ENCODE data around the gene NFATC1. TPM values are rescaled to one million over a fixed set of nuclear protein-coding genes. Genes with fewer than 3 reads are reported as not detected.

The NFATC1 gene
- total RNA-seq, 2 experiments from 2014 or later, result 26.5 to 28.1 TPM

DNA sequence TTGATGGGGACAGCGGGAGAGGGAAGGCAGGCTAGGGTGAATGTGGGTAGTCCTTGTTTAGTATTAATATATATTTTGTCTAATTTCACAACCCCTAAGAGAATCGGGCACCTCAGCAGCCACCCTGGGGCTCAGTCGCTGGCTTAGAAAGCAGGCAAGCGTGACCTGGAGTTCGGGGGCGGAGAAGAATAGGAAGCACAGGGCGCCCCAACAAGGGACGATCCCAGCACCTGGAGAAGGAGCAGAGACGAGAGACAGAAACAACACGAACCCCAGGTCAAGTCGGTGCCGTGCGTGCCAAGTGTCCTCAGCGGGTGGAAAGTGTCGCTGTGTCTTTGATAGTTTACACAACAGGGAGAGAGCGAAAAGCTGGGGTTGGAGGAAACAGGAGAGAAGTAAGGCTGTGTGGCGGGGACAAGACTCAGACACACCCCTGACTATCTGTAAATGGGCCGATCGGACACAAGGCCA lies 95.4 kb downstream of the NFATC1 start:
- POLR2A ChIA-PET, result no interaction called here
- H3K4me1 Mint-ChIP-seq (ENCODE audit: low read depth), result peaks cover 12% of the 10 kb centered on the region

DNA sequence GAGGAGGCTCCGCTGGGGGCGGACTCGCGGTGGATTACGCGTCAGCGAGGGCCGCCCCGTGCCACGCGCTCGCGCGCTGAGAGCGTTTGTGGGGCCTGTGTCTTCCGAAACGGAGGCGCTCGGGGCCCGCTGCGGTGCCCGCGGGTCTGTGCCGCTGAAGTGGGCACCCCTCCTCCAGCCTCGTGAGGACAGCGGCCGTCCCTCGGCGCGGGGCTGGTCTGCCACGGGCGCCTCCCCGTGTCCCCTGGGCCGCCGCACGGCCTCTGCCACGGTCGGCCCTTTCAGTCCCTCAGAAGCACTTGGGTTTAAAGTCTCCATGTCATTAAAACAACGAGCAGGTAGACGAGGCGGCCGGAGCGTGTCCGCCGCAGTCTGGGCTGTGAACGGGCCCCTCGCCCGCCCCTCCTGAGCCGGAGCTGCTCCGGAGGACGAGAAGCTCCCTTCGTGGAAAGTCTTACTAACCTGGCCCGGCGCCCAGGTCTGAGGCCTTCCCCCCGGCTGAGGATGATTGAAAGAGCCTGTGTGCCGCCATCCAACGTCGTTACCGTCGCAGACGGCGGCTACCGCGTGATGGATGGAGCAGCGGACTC lies 97.6 kb downstream of the NFATC1 start:
- no peak overlapping the region for H3K27ac Mint-ChIP-seq
- CTCF ChIA-PET, result no interaction called here
- H3K4me1 Mint-ChIP-seq (ENCODE audit: low read depth), result peaks cover 17% of the 10 kb centered on the region
- peaks cover 25% of the 10 kb centered on the region for H3K36me3 Mint-ChIP-seq (ENCODE audit: low read depth)
- POLR2A ChIA-PET, result no interaction called here
- no peak overlapping the region for H3K4me3 Mint-ChIP-seq
- H3K27me3 Mint-ChIP-seq (ENCODE audit: low read depth), result no peaks in the 10 kb centered on the region
- ATAC-seq (no peak), DNase-seq (no peak)
- peaks cover 19% of the 10 kb centered on the region for H3K9me3 Mint-ChIP-seq (ENCODE audit: insufficient read depth)

More for the DNA sequence above, 95.4 kb downstream of the NFATC1 start:
- Mint-ChIP-seq H3K27me3 (ENCODE audit: low read depth) (no peaks in the 10 kb centered on the region), H3K27ac (no peak overlapping the region), H3K9me3 (ENCODE audit: insufficient read depth) (peaks cover 5% of the 10 kb centered on the region), H3K4me3 (no peak overlapping the region), H3K36me3 (ENCODE audit: low read depth) (peaks cover 8% of the 10 kb centered on the region)
- DNase-seq (no peak), ATAC-seq (no peak)
- CTCF ChIA-PET, result no interaction called here

GRCh38 chr18:79493801-79494211 lies 98.1 kb downstream of the NFATC1 start:
- CTCF ChIA-PET, result no interaction called here
- Mint-ChIP-seq H3K4me1 (ENCODE audit: low read depth) (peaks cover 17% of the 10 kb centered on the region), H3K4me3 (no peak overlapping the region), H3K36me3 (ENCODE audit: low read depth) (peaks cover 28% of the 10 kb centered on the region), H3K9me3 (ENCODE audit: insufficient read depth) (peaks cover 24% of the 10 kb centered on the region), H3K27ac (no peak overlapping the region), H3K27me3 (ENCODE audit: low read depth) (no peaks in the 10 kb centered on the region)
- POLR2A ChIA-PET, result no interaction called here
- DNase-seq (no peak), ATAC-seq (no peak)

GRCh38 chr18:79494936-79495335 lies 99.2 kb downstream of the NFATC1 start:
- Mint-ChIP-seq H3K27me3 (ENCODE audit: low read depth) (no peaks in the 10 kb centered on the region), H3K4me3 (no peak overlapping the region), H3K27ac (no peak overlapping the region), H3K4me1 (ENCODE audit: low read depth) (peaks cover 17% of the 10 kb centered on the region), H3K36me3 (ENCODE audit: low read depth) (peaks cover 38% of the 10 kb centered on the region), H3K9me3 (ENCODE audit: insufficient read depth) (peaks cover 35% of the 10 kb centered on the region)
- CTCF ChIA-PET, result interaction anchor here (1.5 kb wide), 1 partner anchor 35 kb away, joined by 3 read pairs; no protein-coding TSS in a partner anchor
- ATAC-seq (no peak), DNase-seq (no peak)
- POLR2A ChIA-PET, result no interaction called here

- Mint-ChIP-seq H3K27me3 (ENCODE audit: low read depth) (no peaks in the 10 kb centered on the region), H3K4me3 (no peak overlapping the region), H3K36me3 (ENCODE audit: low read depth) (peaks cover 41% of the 10 kb centered on the region), H3K27ac (no peak overlapping the region), H3K9me3 (ENCODE audit: insufficient read depth) (peaks cover 42% of the 10 kb centered on the region), H3K4me1 (ENCODE audit: low read depth) (peaks cover 17% of the 10 kb centered on the region)
- CTCF ChIA-PET, result interaction anchor here (1.5 kb wide), 1 partner anchor 34 kb away, joined by 3 read pairs; no protein-coding TSS in a partner anchor
- DNase-seq, result no peak
- no peak for ATAC-seq
- POLR2A ChIA-PET, result no interaction called here
These were observed 99.9 kb downstream of the NFATC1 start for GRCh38 chr18:79495591-79496071.

- CTCF ChIA-PET, result interaction anchor here (1.5 kb wide), 1 partner anchor 33 kb away, joined by 3 read pairs; no protein-coding TSS in a partner anchor
- DNase-seq, result no peak
These were observed 100.7 kb downstream of the NFATC1 start for GRCh38 chr18:79496237-79496977.

DNA sequence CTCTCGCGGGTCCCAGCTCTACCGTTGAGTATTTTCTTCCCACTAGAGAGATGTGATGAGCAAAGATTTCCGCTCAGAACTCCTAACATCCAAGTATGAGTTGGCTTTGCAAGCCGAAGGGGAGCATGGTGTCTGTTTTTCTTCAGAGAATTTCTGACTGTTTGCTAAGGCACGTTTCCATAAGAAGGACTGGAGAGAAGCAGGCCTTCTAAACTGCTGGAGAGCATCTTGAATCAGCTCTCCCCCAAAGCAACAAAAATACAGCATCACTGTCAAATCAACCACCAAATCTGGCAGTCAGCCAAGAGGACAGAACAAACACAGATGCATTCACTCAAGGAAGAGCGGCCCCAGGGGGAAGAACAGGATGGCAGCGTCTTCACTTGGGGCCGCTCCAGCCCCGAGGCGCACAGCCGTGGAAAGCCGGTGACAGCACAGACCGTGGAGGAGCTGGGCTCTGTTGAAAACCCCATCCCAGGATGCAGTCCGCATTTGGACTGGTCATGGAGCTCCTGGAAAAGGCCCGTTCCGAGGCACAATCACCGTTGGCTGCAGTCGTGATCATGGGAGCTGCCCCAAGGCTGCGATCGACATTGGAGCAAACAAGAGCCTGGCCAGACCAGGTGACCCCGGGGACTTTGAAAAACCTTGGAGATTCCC lies 101.4 kb downstream of the NFATC1 start:
- Mint-ChIP-seq H3K27ac (no peak overlapping the region), H3K9me3 (ENCODE audit: insufficient read depth) (peaks cover 44% of the 10 kb centered on the region), H3K4me3 (no peak overlapping the region), H3K27me3 (ENCODE audit: low read depth) (no peaks in the 10 kb centered on the region), H3K4me1 (ENCODE audit: low read depth) (peaks cover 10% of the 10 kb centered on the region), H3K36me3 (ENCODE audit: low read depth) (peaks cover 41% of the 10 kb centered on the region)
- ATAC-seq (no peak), DNase-seq (no peak)
- POLR2A ChIA-PET, result no interaction called here
- CTCF ChIA-PET, result no interaction called here

More at GRCh38 chr18:79496237-79496977, 100.7 kb downstream of the NFATC1 start:
- H3K27ac Mint-ChIP-seq, result no peak overlapping the region
- no peak for ATAC-seq
- peaks cover 44% of the 10 kb centered on the region for H3K9me3 Mint-ChIP-seq (ENCODE audit: insufficient read depth)
- H3K27me3 Mint-ChIP-seq (ENCODE audit: low read depth), result no peaks in the 10 kb centered on the region
- H3K4me3 Mint-ChIP-seq, result no peak overlapping the region
- H3K36me3 Mint-ChIP-seq (ENCODE audit: low read depth), result peaks cover 41% of the 10 kb centered on the region
- POLR2A ChIA-PET, result no interaction called here
- peaks cover 14% of the 10 kb centered on the region for H3K4me1 Mint-ChIP-seq (ENCODE audit: low read depth)

GRCh38 chr18:79497638-79498081 lies 101.9 kb downstream of the NFATC1 start:
- Mint-ChIP-seq H3K36me3 (ENCODE audit: low read depth) (peaks cover 41% of the 10 kb centered on the region), H3K4me3 (no peak overlapping the region), H3K9me3 (ENCODE audit: insufficient read depth) (peaks cover 44% of the 10 kb centered on the region), H3K27ac (no peak overlapping the region), H3K4me1 (ENCODE audit: low read depth) (peaks cover 6% of the 10 kb centered on the region), H3K27me3 (ENCODE audit: low read depth) (no peaks in the 10 kb centered on the region)
- ChIA-PET CTCF (no interaction called here), POLR2A (no interaction called here)
- no peak for DNase-seq
- ATAC-seq, result no peak

- Mint-ChIP-seq H3K4me3 (no peak overlapping the region), H3K9me3 (ENCODE audit: insufficient read depth) (peaks cover 44% of the 10 kb centered on the region), H3K27ac (no peak overlapping the region), H3K4me1 (ENCODE audit: low read depth) (peaks cover 4% of the 10 kb centered on the region), H3K27me3 (ENCODE audit: low read depth) (no peaks in the 10 kb centered on the region), H3K36me3 (ENCODE audit: low read depth) (peaks cover 41% of the 10 kb centered on the region)
- no peak for ATAC-seq
- DNase-seq, result no peak
- ChIA-PET CTCF (no interaction called here), POLR2A (no interaction called here)
These were observed 102.9 kb downstream of the NFATC1 start for GRCh38 chr18:79498662-79499061.

- Mint-ChIP-seq H3K27me3 (ENCODE audit: low read depth) (no peaks in the 10 kb centered on the region), H3K4me1 (ENCODE audit: low read depth) (peaks cover 18% of the 10 kb centered on the region), H3K27ac (no peak overlapping the region), H3K36me3 (ENCODE audit: low read depth) (peaks cover 34% of the 10 kb centered on the region), H3K4me3 (no peak overlapping the region), H3K9me3 (ENCODE audit: insufficient read depth) (peaks cover 39% of the 10 kb centered on the region)
- ChIA-PET CTCF (no interaction called here), POLR2A (no interaction called here)
- DNase-seq (no peak), ATAC-seq (no peak)
These were observed 105.3 kb downstream of the NFATC1 start for GRCh38 chr18:79501006-79501405.

GRCh38 chr18:79502782-79503181 lies 107.1 kb downstream of the NFATC1 start:
- Mint-ChIP-seq H3K27ac (no peak overlapping the region), H3K36me3 (ENCODE audit: low read depth) (peaks cover 18% of the 10 kb centered on the region), H3K4me1 (ENCODE audit: low read depth) (peaks cover 32% of the 10 kb centered on the region), H3K4me3 (no peak overlapping the region), H3K9me3 (ENCODE audit: insufficient read depth) (peaks cover 30% of the 10 kb centered on the region), H3K27me3 (ENCODE audit: low read depth) (no peaks in the 10 kb centered on the region)
- DNase-seq (no peak), ATAC-seq (no peak)
- POLR2A ChIA-PET, result no interaction called here
- CTCF ChIA-PET, result no interaction called here

GRCh38 chr18:79503406-79503805 lies 107.7 kb downstream of the NFATC1 start:
- no peak for ATAC-seq
- POLR2A ChIA-PET, result no interaction called here
- Mint-ChIP-seq H3K27me3 (ENCODE audit: low read depth) (no peaks in the 10 kb centered on the region), H3K9me3 (ENCODE audit: insufficient read depth) (peaks cover 24% of the 10 kb centered on the region), H3K4me1 (ENCODE audit: low read depth) (peaks cover 38% of the 10 kb centered on the region), H3K27ac (no peak overlapping the region), H3K4me3 (no peak overlapping the region), H3K36me3 (ENCODE audit: low read depth) (peaks cover 15% of the 10 kb centered on the region)
- no peak for DNase-seq
- CTCF ChIA-PET, result no interaction called here

Data from activated CD8-positive, alpha-beta T cell treated with anti-CD3 and anti-CD28 coated beads, Interleukin-2, amount 10 ng/mL, durations not matched to agents 7 days and 5 days (primary cell).